ENCODE data around the gene TAS1R1.

GRCh38 chr1:6577831-6578525 lies 22.9 kb downstream of the TAS1R1 start:
- TF ChIP-seq POLR2AphosphoS5 (IDR thresholded peaks at IDR 0.05; ENCODE audit: low read depth) (no peak), CTCF (conservative IDR thresholded peaks at IDR 0.05; ENCODE audit: low read depth in 2 of 2) (no peak), REST (IDR thresholded peaks at IDR 0.05; ENCODE audit: unreplicated experiment) (no peak), EZH2phosphoT487 (IDR thresholded peaks at IDR 0.05; ENCODE audit: unreplicated experiment) (no peak), EZH2 (IDR thresholded peaks at IDR 0.05; ENCODE audit: low read depth, unreplicated experiment) (no peak), ZNF114 (CRISPR knock-in tag; IDR thresholded peaks at IDR 0.05) (no peak), CREB1 (CRISPR knock-in tag; IDR thresholded peaks at IDR 0.05; ENCODE audit: low read depth) (no peak), JUNB (IDR thresholded peaks at IDR 0.05; ENCODE audit: unreplicated experiment) (no peak), ZNF331 (CRISPR knock-in tag; IDR thresholded peaks at IDR 0.05; ENCODE audit: low read depth) (no peak), NANOG (IDR thresholded peaks at IDR 0.05; ENCODE audit: borderline replicate concordance) (no peak), STAT1 (IDR thresholded peaks at IDR 0.05; ENCODE audit: unreplicated experiment) (no peak), ETS1 (IDR thresholded peaks at IDR 0.05) (no peak), ZNF462 (CRISPR knock-in tag; IDR thresholded peaks at IDR 0.05) (no peak)
